Activated CD4-positive, alpha-beta T cell treated with anti-CD3 and anti-CD28 coated beads for 1 hour (primary cell): ENCODE measurements around the gene DTD1.

ENCODE experiments used
- DNase-seq: peaks from one replicate; pipeline ENCODE4 v3.0.0-alpha.2; 2020

DTD1 gene

GRCh38 chr20:18666803-18667415, 79.1 kb downstream of the DTD1 start:
- no peak for DNase-seq

DNA sequence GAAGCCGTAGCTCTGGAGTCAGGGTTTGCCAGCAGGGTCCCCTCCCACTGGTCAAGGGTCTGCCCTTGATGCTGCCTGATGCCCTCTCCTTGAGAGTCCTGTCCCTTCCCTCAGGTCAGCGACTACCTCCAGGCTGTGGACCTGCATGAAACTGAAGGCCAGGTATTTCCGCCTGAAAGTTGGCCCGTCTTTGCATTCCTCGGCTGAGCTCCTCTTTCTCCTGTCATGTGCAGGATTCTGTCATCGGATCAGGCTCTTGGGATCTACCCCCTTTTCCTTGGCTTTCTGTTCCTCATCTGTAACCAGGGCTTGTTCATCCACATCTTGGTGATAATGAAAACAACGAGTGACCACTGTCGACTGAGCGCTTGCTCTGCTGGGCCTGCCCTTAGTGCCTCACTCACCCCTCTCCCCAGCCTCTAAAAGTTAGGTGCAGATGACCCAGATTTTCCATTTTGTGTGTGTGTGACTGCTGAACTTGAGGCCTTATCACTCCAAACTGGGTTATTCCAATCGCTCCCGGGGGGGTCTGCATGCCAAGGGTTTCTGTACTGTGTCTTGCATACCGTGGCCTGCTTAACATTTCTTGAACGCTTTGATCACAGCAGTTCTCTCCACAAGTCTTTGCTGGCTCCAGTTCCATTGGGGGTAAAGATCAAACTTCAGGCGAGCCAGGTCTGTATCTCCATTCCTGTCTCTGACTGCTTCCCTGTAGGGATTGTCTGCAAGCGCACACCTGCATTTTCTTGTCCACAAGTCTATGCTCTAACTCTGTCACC, 81.6 kb downstream of the DTD1 start:
- DNase-seq: no peak

DNA sequence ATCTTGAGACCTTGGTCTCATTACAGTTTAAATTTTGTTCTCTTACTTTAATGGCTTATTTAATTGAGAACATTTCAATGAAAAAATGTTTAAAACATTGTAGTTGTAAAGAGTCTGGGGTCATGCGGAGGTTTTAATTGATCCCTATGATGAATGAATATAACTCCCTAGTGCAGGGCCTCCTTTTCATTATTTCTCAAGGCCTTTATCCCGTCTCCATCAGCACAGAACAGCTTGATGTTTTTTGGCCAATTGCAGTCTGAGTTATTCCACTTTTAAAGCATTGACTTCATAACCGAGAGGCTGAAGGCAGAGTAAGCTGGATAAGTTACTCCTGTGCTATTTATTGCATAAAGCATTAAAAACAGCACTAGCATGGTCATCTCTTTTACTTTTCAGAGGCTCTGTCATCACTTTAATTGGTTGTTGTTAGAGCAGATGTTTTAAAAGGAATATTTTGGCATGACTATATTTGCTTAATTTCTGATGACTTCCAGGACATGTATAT, 83.4 kb downstream of the DTD1 start:
- no peak for DNase-seq

DNA sequence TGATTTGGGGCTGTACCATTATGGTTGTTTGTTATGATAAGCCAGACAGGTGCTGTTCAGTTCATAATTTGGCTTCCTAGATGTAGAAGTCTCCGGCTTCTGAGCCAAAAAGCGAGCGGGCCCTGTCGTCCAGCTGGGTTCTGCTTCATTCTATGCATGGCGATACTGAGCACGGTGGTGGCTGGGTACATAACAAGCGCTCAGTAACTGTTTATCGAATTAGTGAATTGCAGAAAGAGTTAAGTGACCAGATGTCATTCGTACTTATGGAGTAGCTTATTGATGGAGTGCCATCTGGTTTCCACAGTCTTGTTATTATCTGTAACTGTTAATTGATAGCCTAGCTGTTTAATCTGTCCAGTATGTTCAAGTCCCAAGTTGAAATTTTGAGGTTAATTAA, 85.0 kb downstream of the DTD1 start:
- no peak for DNase-seq

DNA sequence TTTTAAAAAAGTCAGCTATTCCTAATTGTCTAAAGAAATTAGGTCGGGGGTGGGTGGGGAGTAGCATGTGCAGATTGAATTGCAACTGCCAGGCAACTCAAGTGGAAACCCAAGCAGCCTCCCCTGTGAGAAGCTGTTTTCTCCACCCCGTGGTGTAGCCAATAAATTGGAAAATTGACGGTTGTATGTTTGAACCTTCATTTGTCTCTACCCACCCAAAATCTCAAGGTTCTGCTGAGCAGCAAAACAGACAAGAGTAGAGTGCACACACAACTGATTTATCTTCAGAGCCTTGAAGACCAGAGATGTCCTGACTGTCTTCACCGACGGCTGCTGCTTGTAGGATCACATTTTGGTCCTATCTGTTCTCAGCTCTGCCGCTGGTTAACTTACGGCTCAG, 88.5 kb downstream of the DTD1 start:
- DNase-seq: no peak

DNA sequence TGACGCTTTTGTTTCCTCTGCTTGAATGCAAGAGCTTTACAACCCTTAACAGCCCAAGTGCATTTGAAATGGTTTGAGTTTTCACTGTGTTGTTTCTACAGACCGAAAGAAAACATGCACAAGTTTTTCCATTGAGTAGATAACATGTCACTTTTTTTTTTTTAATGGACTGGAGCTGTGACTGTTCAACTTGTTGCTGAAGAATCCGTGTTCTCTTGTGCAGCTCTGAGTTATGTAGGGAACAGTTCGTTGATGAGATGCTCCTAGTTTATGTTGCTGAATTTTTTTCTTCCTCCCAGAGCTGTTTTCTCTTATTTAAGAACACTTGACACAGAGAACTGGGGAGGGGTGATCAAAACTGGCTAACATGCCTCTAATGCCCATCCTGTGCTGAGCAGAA, 89.3 kb downstream of the DTD1 start:
- DNase-seq: no peak

DNA sequence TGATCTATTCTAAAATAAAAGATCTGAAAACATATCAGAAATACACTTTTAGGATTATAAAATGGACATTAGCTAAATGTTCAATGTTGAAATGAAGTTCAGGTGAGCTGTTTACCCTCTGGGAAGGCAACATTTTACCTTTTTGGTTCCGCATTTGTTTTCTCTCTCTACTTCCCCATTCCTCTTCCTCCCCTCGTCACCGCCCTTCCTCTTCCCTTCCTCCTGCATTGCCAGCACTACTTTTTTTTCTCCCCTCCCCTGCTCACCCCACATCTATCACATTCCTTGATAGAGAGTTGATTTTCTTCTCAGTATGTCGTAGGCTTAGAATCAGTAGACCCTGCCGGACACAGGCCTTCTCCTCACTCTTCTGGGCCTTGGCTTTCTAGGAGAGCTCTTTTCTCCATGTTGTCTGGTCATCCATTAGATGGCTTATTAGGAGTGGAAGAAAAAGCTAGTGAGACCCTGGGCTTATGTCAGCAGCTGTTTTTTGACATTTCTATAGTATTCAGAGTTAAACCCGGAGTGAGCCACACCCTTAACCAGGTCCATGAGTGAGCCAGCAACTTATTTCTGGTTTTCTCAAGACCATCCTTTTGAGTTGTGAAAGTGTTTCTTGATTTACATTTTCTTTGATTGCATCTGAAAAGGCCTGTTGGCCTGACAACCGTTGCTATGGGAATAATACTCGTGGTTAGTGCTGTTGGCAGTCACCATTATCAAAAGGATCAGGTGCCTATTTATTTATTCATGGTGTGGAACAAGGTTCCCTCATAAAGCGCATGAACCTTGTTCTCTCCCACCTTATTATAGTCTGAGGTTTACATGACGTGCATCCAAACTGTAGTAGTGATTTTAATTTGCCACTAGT, 90.9 kb downstream of the DTD1 start:
- no peak for DNase-seq

DNA sequence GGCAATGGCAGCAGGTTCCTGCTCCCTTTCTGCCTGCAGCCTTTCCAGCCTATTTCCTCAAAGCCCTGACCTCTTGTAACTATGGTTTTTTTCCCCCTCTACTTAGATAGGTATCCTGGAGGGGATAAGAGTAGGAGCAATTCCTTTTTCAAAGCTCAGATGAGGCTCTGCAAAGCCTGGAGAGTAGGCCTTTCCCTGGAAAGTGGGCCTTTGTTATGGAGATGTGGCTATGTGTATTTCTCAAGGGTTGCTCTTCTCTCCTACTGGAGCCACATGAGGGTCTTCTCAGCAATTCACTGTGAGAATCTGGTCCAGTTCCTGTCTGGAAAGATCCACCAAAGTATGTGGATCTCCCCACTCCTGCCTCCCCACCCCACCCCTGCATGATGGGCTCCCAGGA, 96.0 kb downstream of the DTD1 start:
- DNase-seq: no peak

GRCh38 chr20:18684775-18685174, 96.9 kb downstream of the DTD1 start:
- no peak for DNase-seq

- no peak for DNase-seq
Observed at GRCh38 chr20:18685406-18685805, 97.6 kb downstream of the DTD1 start.

DNA sequence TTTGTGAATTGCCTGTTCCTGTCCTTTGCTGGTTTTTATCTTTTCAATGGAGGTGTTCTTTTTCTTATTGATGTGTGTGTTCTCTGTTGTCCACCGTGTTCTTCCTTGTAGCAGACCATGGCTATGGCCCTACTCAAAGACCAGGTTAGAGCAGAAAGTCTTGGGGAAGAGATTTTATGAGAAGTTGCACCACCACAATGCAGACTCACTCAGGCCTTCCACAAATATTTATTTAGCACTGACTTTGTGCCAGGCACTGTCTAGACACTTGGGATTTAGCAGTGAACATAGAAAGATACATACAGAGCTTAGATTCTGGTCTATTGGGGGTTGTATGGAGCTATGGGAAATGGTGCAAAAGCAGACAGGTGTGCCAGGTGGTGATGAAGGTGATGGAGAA, 98.8 kb downstream of the DTD1 start:
- DNase-seq: no peak

- no peak for DNase-seq
Observed at GRCh38 chr20:18688676-18689075, 100.8 kb downstream of the DTD1 start.

GRCh38 chr20:18689557-18689956, 101.7 kb downstream of the DTD1 start:
- DNase-seq: no peak

- no peak for DNase-seq
Observed at GRCh38 chr20:18692447-18692846, 104.6 kb downstream of the DTD1 start.

DNA sequence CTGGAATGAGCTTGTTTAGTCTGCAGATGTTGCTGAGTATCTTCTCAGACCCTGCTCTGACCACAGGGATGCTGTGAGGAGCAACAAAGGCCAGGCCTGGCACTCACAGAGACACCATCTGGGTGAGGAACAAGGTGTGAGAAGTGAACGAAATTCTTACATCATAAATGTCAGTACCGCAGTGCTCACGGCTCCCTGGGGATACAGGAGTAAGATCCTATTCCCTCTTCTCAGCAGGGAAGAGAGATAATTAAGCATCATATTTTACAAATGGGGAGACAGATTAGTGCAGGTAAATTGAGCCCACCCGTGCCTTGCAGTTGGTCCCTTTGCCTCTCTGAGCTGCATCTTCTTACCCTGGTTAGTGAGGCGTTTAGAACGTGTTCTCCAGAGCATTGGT, 106.2 kb downstream of the DTD1 start:
- DNase-seq: no peak

DNA sequence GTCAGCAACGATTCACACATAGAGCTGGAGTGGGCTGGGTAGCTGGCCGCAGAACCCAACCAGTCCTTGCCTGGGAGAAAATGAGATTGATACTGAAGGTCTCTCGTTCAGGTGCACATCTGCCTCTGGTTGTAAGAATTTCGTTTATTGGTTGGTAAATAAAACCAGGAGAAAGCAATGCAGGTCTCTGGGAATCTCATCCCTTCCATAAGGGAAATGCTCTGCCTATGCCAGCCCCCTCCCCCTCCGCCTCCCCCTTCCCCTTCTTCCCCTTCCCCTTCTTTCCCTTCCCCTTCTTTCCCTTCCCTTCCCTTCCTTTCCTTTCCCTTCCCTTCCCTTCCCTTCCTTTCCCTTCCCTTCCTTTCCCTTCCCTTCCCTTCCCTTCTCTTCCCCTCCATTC, 107.3 kb downstream of the DTD1 start:
- no peak for DNase-seq

GRCh38 chr20:18698735-18699380, 111.0 kb downstream of the DTD1 start:
- DNase-seq: no peak

GRCh38 chr20:18701969-18702368, 114.1 kb downstream of the DTD1 start:
- DNase-seq: no peak

DNA sequence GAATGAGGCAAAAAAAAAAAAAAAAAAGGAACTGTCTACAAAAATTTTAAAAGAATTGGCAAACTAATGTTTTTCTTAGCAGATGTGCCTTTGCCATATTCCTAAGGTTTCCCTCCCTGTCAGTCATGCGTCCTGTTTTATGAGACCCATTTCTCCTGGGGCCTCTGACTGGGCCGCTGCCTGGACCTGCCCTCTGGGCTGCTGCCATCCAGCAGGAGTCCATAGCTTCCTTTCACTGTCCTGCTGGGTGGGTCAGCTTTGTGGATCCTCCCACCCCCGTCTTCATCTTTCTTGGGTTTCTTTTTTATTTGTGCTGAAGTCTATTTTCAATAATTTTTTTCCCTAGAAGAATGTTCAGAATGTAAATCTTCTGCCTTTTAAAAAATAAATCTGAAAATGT, 114.9 kb downstream of the DTD1 start:
- DNase-seq: no peak

DNA sequence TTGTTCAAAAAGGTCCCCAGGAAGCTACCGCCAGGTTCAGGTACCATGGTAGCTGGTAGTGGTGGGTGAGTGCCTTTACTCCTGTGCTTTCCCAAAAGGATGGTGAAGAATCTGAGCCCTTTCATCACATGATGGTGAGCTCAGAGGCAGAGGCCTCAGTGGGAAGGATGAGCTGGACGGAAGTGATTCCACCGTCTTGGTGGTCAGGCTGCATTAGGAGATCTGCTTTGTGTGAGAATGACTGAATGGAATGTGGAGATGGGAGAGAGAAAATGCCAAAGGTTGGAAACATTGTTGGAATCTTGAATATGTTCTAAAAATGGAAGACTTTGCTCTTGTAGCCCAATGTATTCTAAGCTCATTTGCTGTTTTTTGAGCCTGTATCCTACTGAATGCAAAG, 117.6 kb downstream of the DTD1 start:
- DNase-seq: no peak

DNA sequence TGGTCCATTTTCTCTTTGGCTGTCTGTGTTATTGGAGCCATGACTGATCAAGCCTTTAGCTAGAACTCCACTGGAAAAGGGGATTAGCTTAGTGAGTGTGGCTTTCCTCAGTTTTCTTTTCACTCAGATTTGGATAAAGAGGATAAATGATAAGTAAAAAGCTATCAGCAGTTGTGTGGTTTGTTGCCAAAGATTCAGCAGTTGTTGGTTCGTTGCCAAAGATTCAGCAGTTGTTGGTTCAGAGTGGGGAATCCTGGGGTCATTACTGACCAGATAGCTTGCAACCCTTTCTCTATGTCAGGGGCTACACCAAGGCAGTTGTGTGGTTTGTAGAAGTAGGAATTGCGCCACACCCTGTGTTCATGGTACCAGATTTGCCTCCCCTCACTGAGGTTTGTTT, 118.1 kb downstream of the DTD1 start:
- DNase-seq: no peak

DNA sequence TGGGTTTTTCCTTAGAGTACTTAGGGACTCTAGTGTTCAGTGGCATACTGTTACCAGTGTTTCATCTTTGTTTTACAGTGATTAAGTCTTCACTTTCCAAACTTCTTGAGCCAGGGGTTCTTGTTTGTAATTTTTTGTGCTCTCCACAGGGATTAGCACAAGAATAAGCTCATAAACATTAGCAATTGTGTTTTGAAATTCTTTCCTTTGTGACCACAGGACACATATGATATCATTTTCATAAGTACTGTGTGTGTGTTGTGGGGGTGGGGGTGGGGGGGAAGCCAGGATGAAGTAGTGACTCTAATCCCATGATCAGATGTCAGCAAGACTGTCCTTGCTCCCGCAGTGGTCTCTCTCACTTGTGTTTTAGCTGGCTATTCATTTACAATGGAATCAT, 124.3 kb downstream of the DTD1 start:
- DNase-seq: no peak

GRCh38 chr20:18712882-18713281, 125.0 kb downstream of the DTD1 start:
- DNase-seq: no peak
